Measurements from ENCODE around the gene C4orf36. TPM values are rescaled to one million over a fixed set of nuclear protein-coding genes. Genes with fewer than 3 reads are reported as not detected.
"Not testable (repeated sequence)": the region's sequence is repeated elsewhere in the genome, so short reads cannot be mapped to it uniquely, and the experiment has no call there.

Gene C4orf36
- total RNA-seq, 1 donor from 2014 or later = 2.1 TPM

DNA sequence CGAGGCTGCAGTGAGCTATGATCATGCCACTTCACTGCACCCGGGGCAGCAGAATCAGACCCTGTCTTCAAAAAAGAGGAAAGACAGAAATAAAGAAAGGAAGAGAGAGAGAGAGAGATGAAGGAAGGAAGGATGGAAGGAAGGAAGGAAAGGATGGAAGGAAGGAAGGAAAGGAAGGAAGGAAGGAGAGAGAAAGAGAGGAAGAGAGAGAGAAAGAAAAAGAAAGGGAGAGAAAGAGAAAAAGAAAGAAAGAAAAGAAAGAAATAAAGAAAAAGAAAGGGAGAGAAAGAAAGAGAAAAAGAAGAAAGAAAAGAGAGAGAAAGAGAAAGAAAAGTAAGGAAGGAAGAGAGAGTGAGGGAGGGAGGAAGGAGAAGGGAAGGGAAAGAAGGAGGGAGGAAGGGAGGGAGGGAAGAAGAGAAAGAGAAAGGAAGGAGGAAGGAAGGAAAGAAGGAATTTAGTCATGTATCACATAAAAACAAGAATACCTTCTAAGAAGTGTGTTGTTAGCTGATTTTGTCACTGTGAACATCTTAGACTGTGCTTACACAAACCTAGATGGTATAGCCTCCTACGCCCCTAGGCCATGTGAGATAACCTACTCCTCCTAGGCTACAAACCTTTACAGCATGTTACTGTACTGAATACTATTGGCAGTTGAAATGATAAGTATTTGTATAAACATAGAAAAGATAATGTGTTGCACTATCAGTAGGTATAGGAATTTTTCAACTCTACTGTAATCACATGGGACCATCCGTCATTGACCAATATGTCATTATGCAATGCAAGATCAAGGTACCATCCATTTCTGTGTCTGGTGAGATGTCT, 25.2 kb upstream of the C4orf36 start:
- no peak for DNase-seq (ENCODE audit: low spot score)

DNA sequence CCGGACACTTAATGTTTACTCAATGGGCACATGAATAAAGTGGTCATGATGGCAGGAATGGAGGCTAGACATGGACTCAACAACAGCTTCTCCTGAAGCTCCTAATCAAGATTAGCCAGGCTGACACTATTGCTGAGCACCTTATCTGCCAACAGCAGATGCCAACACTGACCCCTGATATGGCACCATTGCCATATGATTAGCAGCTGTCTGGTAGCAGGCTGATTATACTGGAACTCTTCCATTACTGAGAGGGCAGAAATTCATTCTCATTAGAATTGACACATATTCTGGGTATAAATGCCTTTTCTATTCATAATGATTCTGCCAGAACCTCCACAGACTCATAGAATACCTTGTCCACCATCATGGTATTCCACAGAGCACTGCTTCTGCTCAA, 24.2 kb upstream of the C4orf36 start:
- DNase-seq (ENCODE audit: low spot score) = no peak

DNA sequence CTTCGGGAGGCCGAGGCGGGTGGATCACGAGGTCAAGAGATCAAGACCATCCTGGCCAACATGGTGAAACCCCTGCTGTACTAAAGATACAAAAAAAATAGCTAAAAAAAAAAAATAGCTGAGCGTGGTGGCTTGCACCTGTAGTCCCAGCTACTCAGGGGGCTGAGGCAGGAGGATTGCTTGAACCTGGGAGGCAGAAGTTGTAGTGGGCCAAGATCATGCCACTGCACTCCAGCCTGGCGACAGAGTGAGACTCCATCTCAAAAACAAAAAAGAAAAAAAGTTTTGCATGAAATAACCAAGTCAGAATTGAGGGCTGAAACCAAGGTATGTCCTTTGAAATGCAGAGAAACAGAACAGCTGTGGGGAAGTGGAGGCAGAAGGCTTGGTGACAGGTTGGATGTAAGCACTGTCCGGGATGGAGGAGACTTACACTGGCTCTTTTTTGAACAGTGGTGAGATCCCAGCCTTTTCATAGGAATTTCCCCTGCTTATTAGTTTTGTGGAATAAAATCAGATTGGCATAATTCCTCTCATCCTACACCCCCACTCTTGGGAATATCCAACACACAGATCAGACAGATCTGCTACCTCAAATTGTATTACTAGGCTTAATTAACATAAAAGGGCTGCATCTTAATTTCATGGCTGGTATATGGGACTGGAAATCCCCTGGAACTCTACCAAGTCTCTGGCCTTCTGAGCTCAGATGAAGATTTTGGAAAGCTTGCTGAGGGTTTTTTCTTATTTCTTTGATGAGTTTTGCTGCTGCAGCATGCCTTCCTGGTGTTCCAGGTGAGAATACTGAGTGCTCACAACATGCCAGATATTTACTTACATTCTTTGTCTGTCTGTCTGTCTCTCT, 18.8 kb upstream of the C4orf36 start:
- no peak for DNase-seq (ENCODE audit: low spot score)

DNA sequence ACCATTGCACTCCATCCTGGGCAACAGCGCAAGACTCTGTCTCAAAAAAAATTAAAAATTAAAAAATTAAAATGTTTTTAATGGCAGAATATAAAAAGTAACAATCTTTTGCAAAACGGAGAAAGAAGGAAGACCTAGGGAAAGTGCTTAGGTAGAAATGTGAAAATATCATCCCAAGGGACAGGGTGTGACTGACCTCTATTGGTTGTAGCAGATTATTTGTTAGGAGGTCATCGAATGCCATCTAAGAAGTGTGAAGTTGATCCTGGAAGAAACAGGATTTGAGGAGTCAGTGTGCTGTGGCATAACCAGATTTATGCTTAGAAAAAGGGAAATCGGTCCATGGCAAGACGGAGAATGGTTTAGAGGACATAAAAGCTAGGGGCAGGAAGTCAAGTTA, 18.1 kb upstream of the C4orf36 start:
- DNase-seq (ENCODE audit: low spot score) = no peak

DNA sequence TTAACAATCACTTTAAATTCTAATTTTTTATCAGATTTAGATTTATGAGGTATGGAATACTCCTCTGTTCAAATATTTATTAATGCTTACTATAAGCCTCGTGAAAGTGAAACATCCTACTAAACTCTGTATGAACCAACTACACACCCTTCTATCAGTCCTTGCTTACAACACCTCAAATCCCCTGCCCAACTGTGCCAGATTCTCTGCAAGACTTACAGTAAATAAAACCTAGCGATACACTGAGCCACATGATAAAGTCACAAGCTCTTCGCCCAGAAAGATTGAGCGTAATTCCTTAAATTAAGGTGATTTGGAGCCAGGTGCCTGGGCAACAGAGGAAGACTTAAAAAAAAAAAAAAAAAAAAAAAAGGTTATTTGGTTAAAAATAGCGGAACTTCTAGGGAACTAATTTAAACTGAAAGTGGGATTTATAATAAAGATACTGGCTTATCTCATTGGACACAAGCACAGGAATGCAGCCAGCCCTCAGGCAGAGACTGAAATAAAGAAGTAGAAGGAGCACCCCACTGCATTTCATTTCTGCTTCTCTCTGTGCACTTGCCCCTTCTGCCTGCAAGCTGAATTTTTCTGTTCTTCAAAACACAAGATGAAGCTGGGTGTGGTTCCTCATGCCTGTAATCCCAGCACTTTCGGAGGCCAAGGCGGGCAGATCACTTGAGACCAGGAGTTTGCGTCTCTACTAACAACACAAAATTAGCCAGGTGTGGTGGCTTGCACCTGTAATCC, 17.5 kb upstream of the C4orf36 start:
- DNase-seq (ENCODE audit: low spot score) = no peak

DNA sequence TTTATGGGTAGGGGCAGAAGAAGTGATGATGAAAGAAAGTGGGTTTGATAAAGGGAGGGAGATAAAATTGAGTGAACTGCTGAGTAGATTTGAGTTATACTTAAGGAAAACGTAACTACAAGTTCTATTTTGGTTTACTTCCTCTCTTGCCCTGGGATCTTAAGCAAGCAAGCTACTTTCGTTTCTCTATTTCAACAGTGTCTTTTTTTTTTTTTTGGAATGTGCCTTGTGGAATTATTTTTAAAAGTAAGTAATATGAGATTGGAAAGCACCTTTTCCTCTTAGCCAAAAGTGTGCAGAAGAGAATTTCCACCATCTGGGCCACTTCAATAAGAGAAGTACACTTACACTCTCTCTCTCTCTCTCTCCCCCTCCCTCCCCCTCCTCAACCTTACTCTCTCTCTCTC, 16.0 kb upstream of the C4orf36 start:
- no peak for DNase-seq (ENCODE audit: low spot score)

DNA sequence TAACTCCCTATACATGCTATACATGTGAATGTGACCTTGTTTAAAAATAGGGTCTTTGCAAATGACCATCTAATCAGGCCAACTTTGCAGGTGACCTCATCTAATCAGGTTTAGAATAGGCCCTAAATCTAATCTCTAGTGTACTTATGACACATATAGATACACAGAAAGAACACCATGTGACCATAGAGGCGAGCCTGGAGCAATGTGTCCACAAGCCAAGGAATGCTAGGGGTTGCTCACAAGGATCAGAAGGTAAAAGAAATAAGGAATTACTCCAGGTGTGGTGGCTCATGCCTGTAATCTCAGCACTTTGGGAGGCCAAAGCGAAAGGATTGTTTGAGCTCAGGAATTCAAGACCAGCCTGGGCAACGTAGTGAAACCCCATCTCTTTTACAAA, 9.6 kb upstream of the C4orf36 start:
- no peak for DNase-seq (ENCODE audit: low spot score)

DNA sequence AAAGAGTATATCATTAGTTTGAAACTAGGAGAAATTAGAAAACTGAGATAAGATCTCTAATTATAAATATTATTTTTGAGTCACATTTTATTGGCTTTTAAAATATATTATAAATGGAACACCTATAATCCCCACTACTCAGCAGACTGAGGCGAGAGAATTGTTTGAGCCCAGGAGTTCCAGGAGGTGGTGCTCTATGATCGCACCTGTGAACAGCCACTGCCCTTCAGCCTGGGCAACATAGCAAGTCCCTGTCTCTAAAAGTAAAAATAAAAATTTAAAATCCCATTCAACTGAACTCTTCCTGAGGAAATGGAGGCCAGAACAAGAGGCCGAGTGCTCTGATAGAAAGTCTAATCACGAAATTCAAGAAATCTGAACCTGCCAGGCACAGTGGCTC, 6.3 kb upstream of the C4orf36 start:
- no peak for DNase-seq (ENCODE audit: low spot score)

DNA sequence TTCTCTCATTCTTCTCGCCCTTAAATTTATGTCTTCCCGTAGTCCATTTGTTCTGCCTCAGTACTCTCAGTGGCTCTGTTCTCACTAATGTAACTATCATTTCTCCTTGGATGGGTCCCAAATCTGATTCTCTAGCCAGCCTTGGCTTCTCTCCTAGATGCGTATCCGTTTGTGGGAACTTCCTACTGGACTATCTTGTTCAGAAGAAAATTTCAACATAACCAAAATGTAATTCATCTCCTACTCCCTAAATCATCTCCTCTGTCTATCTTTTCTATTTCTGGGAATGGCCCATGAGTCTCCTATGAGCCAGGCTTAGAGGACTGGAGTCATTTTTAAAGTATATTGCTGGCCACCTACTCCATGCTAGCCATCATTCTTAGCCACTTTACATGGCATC, 4.4 kb upstream of the C4orf36 start:
- DNase-seq (ENCODE audit: low spot score) = no peak

DNA sequence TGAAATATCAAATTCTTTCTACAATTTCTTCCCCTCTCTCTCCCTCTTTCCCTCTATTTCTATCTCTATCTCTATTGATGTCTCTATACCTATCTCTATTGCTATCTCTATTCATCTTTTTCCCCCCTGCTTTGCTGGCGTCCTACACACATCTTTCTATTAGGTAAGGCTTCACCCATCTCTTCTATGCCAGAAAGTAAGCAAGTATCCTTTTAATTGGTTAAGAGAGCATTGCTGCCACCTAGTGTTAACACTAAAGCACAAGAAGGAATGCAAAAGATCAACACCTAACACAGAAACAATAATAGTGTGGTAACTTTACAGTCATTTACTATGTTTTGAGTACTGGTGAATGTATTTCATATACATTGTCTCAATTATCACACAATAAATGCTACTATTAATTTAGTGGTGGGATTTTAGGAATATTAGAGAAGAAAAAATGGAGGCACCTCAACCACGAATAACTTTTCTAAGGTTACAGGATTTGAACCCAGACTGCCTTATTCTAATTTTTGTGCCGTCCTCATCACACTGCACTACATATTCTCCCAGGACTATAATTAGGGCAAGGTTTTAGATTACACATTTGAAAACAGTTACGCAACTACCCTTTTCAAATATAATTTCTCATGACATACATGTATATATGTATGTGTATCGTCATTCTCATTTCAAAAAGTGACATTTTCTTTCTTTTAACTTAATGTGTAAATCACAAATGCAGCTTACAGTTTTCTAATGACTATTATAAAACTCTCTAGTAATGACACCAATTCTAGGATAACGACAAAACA, 3.7 kb upstream of the C4orf36 start:
- no peak for DNase-seq (ENCODE audit: low spot score)

DNA sequence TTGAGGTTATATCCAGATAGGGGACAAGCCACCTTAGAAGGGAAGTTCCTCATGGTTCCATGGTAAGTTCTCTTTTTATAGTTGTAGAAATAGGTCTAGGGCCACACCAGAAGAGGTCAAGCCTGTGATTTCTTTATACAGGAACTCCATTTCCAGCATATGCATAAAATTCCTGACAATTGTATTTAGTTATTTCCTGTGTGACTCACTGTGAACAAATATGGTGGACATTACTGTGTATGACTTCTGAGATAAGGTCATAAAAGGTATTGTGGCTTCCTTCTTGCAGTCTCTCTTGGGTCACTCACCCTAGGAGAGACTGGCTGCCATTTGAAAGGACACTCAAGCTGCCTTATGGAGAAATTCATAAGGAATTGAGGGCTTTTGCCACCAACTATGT, 2.2 kb upstream of the C4orf36 start:
- DNase-seq (ENCODE audit: low spot score) = no peak

DNA sequence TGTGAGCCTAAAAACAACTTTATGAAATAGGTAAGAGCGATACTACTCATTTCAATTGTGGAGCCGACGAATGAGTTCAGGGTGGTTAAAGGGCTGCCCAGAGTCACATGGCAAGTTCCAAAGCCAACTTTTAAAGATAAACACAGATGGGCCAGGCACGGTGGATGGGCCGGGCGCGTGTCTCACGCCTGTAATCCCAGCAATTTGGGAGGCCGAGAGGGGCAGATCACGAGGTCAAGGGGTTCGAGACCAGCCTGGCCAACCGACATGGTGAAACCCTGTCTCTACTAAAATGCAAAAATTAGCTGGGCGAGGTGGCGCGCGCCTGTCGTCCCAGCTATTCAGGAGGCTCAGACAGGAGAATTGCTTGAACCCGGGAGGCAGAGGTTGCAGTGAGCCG, 914 bp upstream of the C4orf36 start:
- DNase-seq (ENCODE audit: low spot score) = no peak

DNA sequence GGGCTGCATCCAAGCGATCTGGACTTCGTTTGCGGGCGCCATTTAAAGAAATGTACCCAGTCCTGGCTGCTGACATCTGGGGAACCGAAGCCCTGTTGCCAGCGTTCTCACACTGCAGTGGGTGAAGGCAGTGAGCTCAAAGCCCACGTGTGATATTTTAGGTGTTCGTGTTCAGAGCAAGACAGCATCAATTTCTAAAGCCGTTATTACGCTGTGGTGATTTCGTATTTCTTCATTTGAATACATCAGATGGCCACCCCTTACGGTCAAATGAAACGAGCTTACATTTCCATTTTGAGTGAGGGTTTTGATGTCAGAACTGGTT, 376 bp upstream of the C4orf36 start:
- DNase-seq (ENCODE audit: low spot score) = no peak

DNA sequence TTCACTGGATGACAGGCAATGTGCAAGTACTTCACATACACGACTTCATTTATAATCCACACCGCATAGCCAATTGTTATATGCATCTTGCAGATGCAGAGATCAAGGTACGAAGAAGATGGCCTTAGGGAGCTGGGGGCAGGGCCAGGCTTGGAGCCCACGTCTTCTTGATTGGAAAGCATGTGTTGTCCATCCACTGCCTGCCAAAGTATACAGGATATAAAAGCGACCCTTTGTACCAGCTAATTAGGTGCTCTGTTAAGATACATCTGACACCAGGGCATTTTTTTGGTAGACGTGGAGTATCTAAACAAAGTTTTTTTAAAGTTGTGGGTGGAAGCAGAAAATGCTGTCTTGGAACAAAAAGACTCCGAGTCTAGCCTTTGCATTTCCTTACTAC, 1.4 kb downstream of the C4orf36 start:
- no peak for DNase-seq (ENCODE audit: low spot score)

DNA sequence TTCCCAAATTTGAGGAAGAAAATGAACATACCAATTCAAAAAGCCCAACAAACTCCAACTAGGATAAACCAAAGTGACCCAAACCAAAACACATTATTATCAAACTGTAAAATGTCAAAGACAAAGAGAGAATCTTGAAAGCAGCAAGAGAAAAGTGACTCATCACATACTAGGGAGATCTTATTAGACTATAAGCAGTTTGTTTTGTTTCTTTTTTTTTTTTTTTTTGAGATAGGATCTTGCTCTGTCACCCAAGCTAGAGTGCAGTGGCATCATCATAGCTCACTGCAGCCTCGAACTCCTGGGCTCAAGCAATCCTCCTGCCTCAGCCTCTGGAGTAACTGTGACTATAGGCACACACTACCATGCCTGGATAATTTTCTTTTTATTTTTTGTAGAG, 12.6 kb downstream of the C4orf36 start:
- DNase-seq (ENCODE audit: low spot score) = no peak

DNA sequence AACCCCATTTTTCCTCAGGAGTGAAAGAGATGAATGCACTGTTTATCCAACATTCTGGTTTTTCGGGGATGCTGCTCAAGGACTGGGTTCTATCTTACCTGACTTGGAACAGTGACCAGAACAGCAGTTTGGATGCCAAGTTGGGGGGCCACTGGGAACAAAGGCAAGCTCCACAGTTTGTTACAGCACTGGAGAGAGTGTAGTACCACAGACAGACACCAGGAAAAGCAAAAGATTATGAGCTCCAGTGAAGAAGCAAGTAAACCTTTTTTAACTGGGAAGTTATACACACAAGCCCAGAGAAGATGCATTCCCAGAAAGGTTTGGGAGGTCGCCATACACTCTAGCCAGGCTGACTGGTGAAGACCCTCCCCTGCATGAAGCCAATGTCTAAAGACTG, 13.6 kb downstream of the C4orf36 start:
- no peak for DNase-seq (ENCODE audit: low spot score)

DNA sequence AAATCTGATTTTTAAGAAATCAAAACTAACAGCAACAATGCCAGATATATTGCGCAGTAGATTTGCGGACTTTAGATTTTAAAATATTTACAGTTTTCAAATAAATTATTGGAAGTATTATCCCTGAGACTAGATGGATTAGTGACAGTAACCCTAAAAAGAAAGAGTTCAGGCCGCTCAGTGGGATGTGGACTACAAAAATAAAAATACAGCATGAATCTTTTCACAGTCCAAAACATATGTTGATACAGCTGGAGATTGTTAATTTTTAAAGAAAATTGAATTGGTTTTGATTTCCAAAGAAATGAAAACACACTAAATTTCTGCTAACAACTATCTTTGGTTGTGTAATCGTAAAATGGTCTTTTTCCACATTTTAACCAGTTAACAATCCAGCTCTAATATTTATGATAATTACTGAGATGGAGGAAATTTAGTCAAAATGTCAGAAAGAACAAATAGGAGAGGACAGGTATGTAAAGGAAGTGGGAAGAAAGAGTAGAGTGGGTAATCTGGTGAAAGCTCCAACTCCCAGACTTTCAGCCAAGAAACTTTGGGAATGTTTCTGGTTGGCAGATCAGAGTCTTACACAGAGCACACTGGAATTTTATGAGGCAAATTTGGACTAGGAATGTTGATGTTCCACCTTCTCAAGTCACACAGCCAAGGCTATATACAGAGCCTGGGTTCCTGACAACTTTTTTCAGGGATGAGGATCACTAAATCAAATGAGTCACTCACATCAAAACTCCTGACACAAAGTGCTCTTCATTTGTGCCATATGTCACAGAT, 15.1 kb downstream of the C4orf36 start:
- DNase-seq (ENCODE audit: low spot score) = no peak

DNA sequence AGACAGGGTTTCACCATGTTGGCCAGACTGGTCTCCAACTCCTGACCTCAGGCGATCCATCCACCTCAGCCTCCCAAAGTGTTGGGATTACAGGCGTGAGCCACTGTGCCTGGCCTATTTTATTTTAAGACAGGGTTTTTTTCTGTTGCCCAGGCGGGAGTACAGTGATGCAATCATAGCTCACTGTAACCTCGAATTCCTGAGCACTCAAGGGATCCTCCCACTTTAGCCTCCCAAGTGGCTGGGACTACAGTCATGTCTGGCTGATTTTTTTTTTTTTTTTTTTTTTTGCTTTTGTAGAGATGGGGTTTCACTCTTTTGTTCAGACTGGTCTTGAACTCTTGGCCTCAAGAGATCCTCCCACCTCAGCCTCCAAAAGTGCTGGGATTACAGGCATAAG, 16.8 kb downstream of the C4orf36 start:
- DNase-seq (ENCODE audit: low spot score) = not testable (repeated sequence)

DNA sequence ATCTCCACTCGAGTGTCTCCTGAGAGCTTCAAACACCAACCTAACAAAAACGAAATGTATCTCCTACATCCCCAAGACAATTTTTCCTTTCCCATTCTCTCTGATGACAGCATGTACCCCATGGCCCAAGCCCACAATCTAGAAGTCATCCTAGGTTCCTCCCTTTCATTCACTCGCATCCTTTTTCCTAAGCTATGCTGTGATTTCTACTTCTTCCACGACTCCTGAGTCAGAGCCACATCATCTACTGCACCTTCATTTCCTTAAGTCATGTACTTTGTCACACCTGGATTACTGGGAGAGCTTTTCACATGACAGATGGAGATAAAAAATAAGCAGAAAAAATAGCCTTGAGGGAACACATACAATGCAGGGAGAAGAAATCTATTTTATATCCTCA, 20.1 kb downstream of the C4orf36 start:
- no peak for DNase-seq (ENCODE audit: low spot score)

DNA sequence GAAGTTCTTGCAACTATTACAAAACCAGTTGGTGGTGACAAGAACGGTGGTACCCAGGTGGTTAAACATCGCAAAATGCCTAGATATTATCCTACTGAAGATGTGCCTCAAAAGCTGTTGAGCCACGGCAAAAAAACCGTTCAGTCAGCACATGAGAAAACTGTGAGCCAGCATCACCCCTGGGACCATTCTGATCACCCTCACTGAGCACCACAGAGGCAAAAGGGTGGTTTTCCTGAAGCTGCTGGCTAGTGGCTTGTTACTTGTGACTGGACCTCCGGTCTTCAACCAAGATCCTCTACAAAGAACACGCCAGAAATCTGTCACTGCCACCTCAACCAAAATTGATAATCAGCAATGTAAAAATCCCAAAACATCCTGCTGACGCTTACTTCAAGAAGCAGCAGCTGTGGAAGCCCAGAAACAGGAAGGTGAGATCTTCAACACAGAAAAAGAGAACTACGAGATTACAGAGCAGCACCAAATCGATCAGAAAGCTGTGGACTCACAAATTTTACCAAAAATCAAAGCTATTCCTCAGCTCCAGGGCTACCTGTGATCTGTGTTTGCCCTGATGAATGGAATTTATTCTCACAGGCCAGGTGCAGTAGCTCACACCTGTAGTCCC, 21.7 kb downstream of the C4orf36 start:
- no peak for DNase-seq (ENCODE audit: low spot score)
